Ishikawa (cell line): ENCODE measurements around the gene GABRD.

Source experiments
- CEBPB ChIP-seq: IDR thresholded peaks from 2 replicates; pipeline ENCODE4 v1.6.1; 2012
- CREB1 ChIP-seq: IDR thresholded peaks from 2 replicates; pipeline ENCODE4 v1.6.1; 2012; ENCODE audit warnings: low read depth
- EGR1 ChIP-seq: IDR thresholded peaks from 2 replicates; pipeline ENCODE4 v1.6.1; 2012
- EP300 ChIP-seq: IDR thresholded peaks from 2 replicates; pipeline ENCODE4 v1.6.1; 2012; ENCODE audit warnings: borderline replicate concordance
- FOXM1 ChIP-seq: IDR thresholded peaks from 2 replicates; pipeline ENCODE4 v1.6.1; 2012; ENCODE audit warnings: low read depth, borderline replicate concordance
- MAX ChIP-seq: IDR thresholded peaks from 2 replicates; pipeline ENCODE4 v1.6.1; 2012
- NFIC ChIP-seq: IDR thresholded peaks from 2 replicates; pipeline ENCODE4 v1.6.1; 2012
- RAD21 ChIP-seq: IDR thresholded peaks from 2 replicates; pipeline ENCODE4 v1.6.1; 2012; ENCODE audit warnings: low read depth
- REST ChIP-seq: IDR thresholded peaks from 2 replicates; pipeline ENCODE4 v1.6.1; 2012; ENCODE audit warnings: low read depth, mild to moderate bottlenecking
- TAF1 ChIP-seq: IDR thresholded peaks from 2 replicates; pipeline ENCODE4 v1.6.1; 2012; ENCODE audit warnings: low read depth, mild to moderate bottlenecking
- TCF12 ChIP-seq: IDR thresholded peaks from 2 replicates; pipeline ENCODE4 v1.6.1; 2012; ENCODE audit warnings: low read depth
- TEAD4 ChIP-seq: IDR thresholded peaks from 2 replicates; pipeline ENCODE4 v1.6.1; 2012
- USF1 ChIP-seq: IDR thresholded peaks from 2 replicates; pipeline ENCODE4 v1.6.1; 2012
- YY1 ChIP-seq: IDR thresholded peaks from 2 replicates; pipeline ENCODE4 v1.6.1; 2012; ENCODE audit warnings: low read depth
- ZBTB7A ChIP-seq: IDR thresholded peaks from 2 replicates; pipeline ENCODE4 v1.6.1; 2012; ENCODE audit warnings: low read depth

Gene GABRD

GRCh38 chr1:2019172-2019543 is at the start of gene GABRD:
TSS of gene GABRD (plus strand) at chr1:2019345. CDS start at chr1:2019424, 79 bp downstream.
- TF ChIP-seq TAF1 = no peak
- no peak for TF ChIP-seq TEAD4
- no peak for TF ChIP-seq MAX
- no peak for TF ChIP-seq NFIC
- no peak for TF ChIP-seq REST
- no peak for TF ChIP-seq EP300
- no peak for TF ChIP-seq CREB1
- TF ChIP-seq CEBPB = no peak
- no peak for TF ChIP-seq EGR1
- TF ChIP-seq TCF12 = no peak
- no peak for TF ChIP-seq YY1
- TF ChIP-seq RAD21 = no peak
- TF ChIP-seq USF1 = no peak
- TF ChIP-seq FOXM1 = no peak
- no peak for TF ChIP-seq ZBTB7A

- TF ChIP-seq YY1 = no peak
- TF ChIP-seq EGR1 = no peak
- TF ChIP-seq CREB1 = no peak
- TF ChIP-seq TEAD4 = no peak
- TF ChIP-seq MAX = no peak
- TF ChIP-seq NFIC = no peak
- no peak for TF ChIP-seq REST
- TF ChIP-seq TAF1 = no peak
- TF ChIP-seq USF1 = no peak
- TF ChIP-seq CEBPB = no peak
- TF ChIP-seq RAD21 = no peak
- no peak for TF ChIP-seq EP300
These were observed 49.6 kb upstream of the GABRD start for GRCh38 chr1:1969505-1969900.

- TF ChIP-seq ZBTB7A (no peak), EGR1 (no peak), EP300 (no peak), NFIC (no peak), REST (no peak), USF1 (no peak), TEAD4 (no peak), YY1 (no peak), RAD21 (no peak), TAF1 (no peak), TCF12 (no peak), MAX (no peak), CREB1 (no peak), FOXM1 (no peak), CEBPB (no peak)
These were observed 49.0 kb upstream of the GABRD start for GRCh38 chr1:1969953-1970716.
